G401 (cell line): ENCODE measurements around the gene CACNA1B. TPM values are rescaled to one million over a fixed set of nuclear protein-coding genes. Genes with fewer than 3 reads are reported as not detected.
A peak's percentile ranks its signal among the peaks of the same experiment; 100 is the strongest.
"Not testable (repeated sequence)": the region's sequence is repeated elsewhere in the genome, so short reads cannot be mapped to it uniquely, and the experiment has no call there.

Source experiments
- DNase-seq: peaks from one replicate; pipeline ENCODE4 v3.0.0-alpha.2; 2015; ENCODE audit warnings: low spot score
- in situ Hi-C: cut with HindIII; loops from 2 replicates; pipeline ENCODE4 v1.10.0; 2016; ENCODE audit warnings: low sequenced_read_pairs, mixed read lengths
- total RNA-seq: library from RNA; depleted of rRNA; stranded (reverse); fragments of >200 nt; shearing (Covaris generic); gene quantifications from 2 replicates; pipeline ENCODE4 v1.2.3, GENCODE V29; 2014

CACNA1B gene
- total RNA-seq, 1 experiment from 2014 or later, result 1.8 TPM

- DNase-seq, result peak; percentile 77
Measured at GRCh38 chr9:138098116-138098907, 220.7 kb downstream of the CACNA1B start.

GRCh38 chr9:138098908-138099791 lies 221.6 kb downstream of the CACNA1B start:
- in situ Hi-C loops, result no loop called here
- DNase-seq, result no peak

More at GRCh38 chr9:138098116-138098907, 220.7 kb downstream of the CACNA1B start:
- in situ Hi-C loops, result no loop called here

GRCh38 chr9:138099803-138100598 lies 222.4 kb downstream of the CACNA1B start:
- peak; percentile 97 for DNase-seq
- in situ Hi-C loops, result no loop called here

GRCh38 chr9:138100711-138101350 lies 223.2 kb downstream of the CACNA1B start:
- no peak for DNase-seq
- in situ Hi-C loops, result no loop called here

GRCh38 chr9:138101444-138102234 lies 224.1 kb downstream of the CACNA1B start:
- no peak for DNase-seq
- in situ Hi-C loops, result no loop called here

- in situ Hi-C loops, result no loop called here
- DNase-seq, result no peak
Measured at GRCh38 chr9:138102246-138103051, 224.9 kb downstream of the CACNA1B start.

GRCh38 chr9:138103111-138103848 lies 225.7 kb downstream of the CACNA1B start:
- no peak for DNase-seq
- in situ Hi-C loops, result no loop called here

GRCh38 chr9:138103849-138104206 lies 226.2 kb downstream of the CACNA1B start:
- DNase-seq, result no peak
- in situ Hi-C loops, result no loop called here

- in situ Hi-C loops, result no loop called here
- peak; percentile 29 for DNase-seq
Measured at GRCh38 chr9:138104251-138105122, 226.9 kb downstream of the CACNA1B start.

- DNase-seq, result no peak
- in situ Hi-C loops, result no loop called here
Measured at GRCh38 chr9:138105123-138105415, 227.5 kb downstream of the CACNA1B start.

- no peak for DNase-seq
- in situ Hi-C loops, result no loop called here
Measured at GRCh38 chr9:138105561-138106505, 228.3 kb downstream of the CACNA1B start.

- DNase-seq, in situ Hi-C loops: not testable (repeated sequence)
Measured at GRCh38 chr9:138107039-138107438, 229.5 kb downstream of the CACNA1B start.

- in situ Hi-C loops, result no loop called here
- no peak for DNase-seq
Measured at GRCh38 chr9:138111607-138112006, 234.0 kb downstream of the CACNA1B start.

- DNase-seq, result no peak
Measured at GRCh38 chr9:138112090-138112748, 234.6 kb downstream of the CACNA1B start.

More at GRCh38 chr9:138112090-138112748, 234.6 kb downstream of the CACNA1B start:
- in situ Hi-C loops, result no loop called here
